ENCODE data around the gene CUEDC1.

GRCh38 chr17:57905875-57906455, 49.2 kb downstream of the CUEDC1 start:
- TF ChIP-seq, protein P1, sequence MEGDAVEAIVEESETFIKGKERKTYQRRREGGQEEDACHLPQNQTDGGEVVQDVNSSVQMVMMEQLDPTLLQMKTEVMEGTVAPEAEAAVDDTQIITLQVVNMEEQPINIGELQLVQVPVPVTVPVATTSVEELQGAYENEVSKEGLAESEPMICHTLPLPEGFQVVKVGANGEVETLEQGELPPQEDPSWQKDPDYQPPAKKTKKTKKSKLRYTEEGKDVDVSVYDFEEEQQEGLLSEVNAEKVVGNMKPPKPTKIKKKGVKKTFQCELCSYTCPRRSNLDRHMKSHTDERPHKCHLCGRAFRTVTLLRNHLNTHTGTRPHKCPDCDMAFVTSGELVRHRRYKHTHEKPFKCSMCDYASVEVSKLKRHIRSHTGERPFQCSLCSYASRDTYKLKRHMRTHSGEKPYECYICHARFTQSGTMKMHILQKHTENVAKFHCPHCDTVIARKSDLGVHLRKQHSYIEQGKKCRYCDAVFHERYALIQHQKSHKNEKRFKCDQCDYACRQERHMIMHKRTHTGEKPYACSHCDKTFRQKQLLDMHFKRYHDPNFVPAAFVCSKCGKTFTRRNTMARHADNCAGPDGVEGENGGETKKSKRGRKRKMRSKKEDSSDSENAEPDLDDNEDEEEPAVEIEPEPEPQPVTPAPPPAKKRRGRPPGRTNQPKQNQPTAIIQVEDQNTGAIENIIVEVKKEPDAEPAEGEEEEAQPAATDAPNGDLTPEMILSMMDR (IDR thresholded peaks at IDR 0.05), result no peak
- no peak for TF ChIP-seq POLR2A (IDR thresholded peaks at IDR 0.05)
